ENCODE data around the gene KLHDC10.

GRCh38 chr7:130127404-130127803 is 57.1 kb downstream of the KLHDC10 start:
- TF ChIP-seq POLR2A (IDR thresholded peaks at IDR 0.05; ENCODE audit: low read length) (no peak), MAFK (IDR thresholded peaks at IDR 0.05; ENCODE audit: partially characterized antibody) (peak; percentile 52), REST (IDR thresholded peaks at IDR 0.05) (no peak), EP300 (IDR thresholded peaks at IDR 0.05) (no peak), EHMT2 (IDR thresholded peaks at IDR 0.05; ENCODE audit: low read depth) (no peak)
- TF ChIP-seq, protein P1, sequence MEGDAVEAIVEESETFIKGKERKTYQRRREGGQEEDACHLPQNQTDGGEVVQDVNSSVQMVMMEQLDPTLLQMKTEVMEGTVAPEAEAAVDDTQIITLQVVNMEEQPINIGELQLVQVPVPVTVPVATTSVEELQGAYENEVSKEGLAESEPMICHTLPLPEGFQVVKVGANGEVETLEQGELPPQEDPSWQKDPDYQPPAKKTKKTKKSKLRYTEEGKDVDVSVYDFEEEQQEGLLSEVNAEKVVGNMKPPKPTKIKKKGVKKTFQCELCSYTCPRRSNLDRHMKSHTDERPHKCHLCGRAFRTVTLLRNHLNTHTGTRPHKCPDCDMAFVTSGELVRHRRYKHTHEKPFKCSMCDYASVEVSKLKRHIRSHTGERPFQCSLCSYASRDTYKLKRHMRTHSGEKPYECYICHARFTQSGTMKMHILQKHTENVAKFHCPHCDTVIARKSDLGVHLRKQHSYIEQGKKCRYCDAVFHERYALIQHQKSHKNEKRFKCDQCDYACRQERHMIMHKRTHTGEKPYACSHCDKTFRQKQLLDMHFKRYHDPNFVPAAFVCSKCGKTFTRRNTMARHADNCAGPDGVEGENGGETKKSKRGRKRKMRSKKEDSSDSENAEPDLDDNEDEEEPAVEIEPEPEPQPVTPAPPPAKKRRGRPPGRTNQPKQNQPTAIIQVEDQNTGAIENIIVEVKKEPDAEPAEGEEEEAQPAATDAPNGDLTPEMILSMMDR (IDR thresholded peaks at IDR 0.05): no peak

Measured in A549 (cell line).